Activated CD4-positive, alpha-beta T cell treated with anti-CD3 and anti-CD28 coated beads for 36 hours (primary cell): ENCODE results near the gene RAB39A. TPM values are rescaled to one million over a fixed set of nuclear protein-coding genes. Genes with fewer than 3 reads are reported as not detected.
"Not testable (repeated sequence)": the region's sequence is repeated elsewhere in the genome, so short reads cannot be mapped to it uniquely, and the experiment has no call there.

Experiments
- ATAC-seq: fragments of 200-7000 bp; cut with Tn5 transposase; one replicate; pipeline ENCODE4 v1.10.0; 2021; ENCODE audit warnings: mild to moderate bottlenecking, moderate library complexity
- CTCF ChIA-PET: fragments of 350-600 bp; sonication (Branson Sonifier 250); formaldehyde crosslinking; loops from one replicate; lab custom pipeline; 2021; ENCODE audit warnings: antibody characterized with exemption; lab: Charles Lee
- POLR2A ChIA-PET: fragments of 350-600 bp; sonication (Branson Sonifier 250); formaldehyde crosslinking; loops from one replicate; lab custom pipeline; 2021; ENCODE audit warnings: antibody characterized with exemption, inconsistent platforms; lab: Charles Lee
- DNase-seq: peaks from one replicate; pipeline ENCODE4 v3.0.0-alpha.2; 2020
- H3K27ac Mint-ChIP-seq: one replicate; pipeline ENCODE4 v1.8.0; 2021; ENCODE audit warnings: mixed read lengths
- H3K27me3 Mint-ChIP-seq: one replicate; pipeline ENCODE4 v1.8.0; 2021; ENCODE audit warnings: mixed read lengths
- H3K36me3 Mint-ChIP-seq: one replicate; pipeline ENCODE4 v1.8.0; 2021; ENCODE audit warnings: low read depth, mixed read lengths
- H3K4me1 Mint-ChIP-seq: one replicate; pipeline ENCODE4 v1.8.0; 2021; ENCODE audit warnings: mixed read lengths
- H3K4me3 Mint-ChIP-seq: one replicate; pipeline ENCODE4 v1.8.0; 2021; ENCODE audit warnings: mild to moderate bottlenecking, moderate library complexity, mixed read lengths
- H3K9me3 Mint-ChIP-seq: one replicate; pipeline ENCODE4 v1.8.0; 2021; ENCODE audit warnings: low read depth, mixed read lengths
- intact Hi-C, 2 experiments: fragments of 100-400 bp; cut with DNase I in 1 of 2; cut with micrococcal nuclease in 1 of 2; formaldehyde crosslinking; loops; one replicate each; pipeline versions ENCODE4 v1.14.2 to v1.15.1; 2022 to 2024; cut with DNase I, micrococcal nuclease
- total RNA-seq, 2 experiments: library from RNA; stranded (reverse); gene quantifications; one replicate each; pipeline ENCODE4 v1.2.3, GENCODE V29; 2021

The RAB39A gene
- total RNA-seq, 2 experiments from 2014 or later = 0.12 to 0.16 TPM

DNA sequence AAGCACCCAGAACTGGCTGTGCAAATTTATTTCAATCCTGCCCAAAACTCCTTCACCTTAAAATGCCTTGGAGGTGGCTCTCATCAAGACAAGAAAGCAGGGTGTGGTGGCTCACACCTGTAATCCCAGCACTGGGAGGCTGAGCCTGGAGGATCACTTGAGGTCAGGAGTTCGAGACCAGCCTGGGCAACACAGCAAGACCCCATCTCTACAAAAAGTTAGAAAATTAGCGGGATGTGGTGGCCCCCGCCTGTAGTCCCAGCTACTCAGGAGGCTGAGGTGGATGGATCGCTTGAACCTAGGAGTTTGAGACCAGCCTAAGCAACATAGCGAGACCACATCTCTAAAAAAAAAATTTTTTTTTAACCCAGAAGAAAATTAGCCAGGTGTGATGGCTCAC, 689 bp upstream of the RAB39A start:
- no peak for DNase-seq
- CTCF ChIA-PET = interaction anchor here (1.0 kb wide), 1 partner anchor 10 kb away, joined by 4 read pairs; no protein-coding TSS in a partner anchor
- Mint-ChIP-seq H3K4me1 (peaks cover 12% of the 10 kb centered on the region), H3K9me3 (no peaks in the 10 kb centered on the region), H3K4me3 (peak overlapping the region; percentile 54), H3K27me3 (peaks cover 45% of the 10 kb centered on the region), H3K36me3 (no peaks in the 10 kb centered on the region), H3K27ac (no peak overlapping the region)
- intact Hi-C loops = no loop called here
- ATAC-seq = no peak
- POLR2A ChIA-PET = no interaction called here

- ChIA-PET POLR2A (no interaction called here), CTCF (no interaction called here)
- intact Hi-C loops = loop anchor here in 1 of 2 experiments (1.0 kb wide), 2 partner anchors 71 to 80 kb away; partner anchors contain the start of gene SLC35F2
- DNase-seq = peak; percentile 19
- Mint-ChIP-seq H3K4me1 (peaks cover 12% of the 10 kb centered on the region), H3K27ac (no peak overlapping the region), H3K36me3 (no peaks in the 10 kb centered on the region), H3K9me3 (no peaks in the 10 kb centered on the region), H3K4me3 (peak overlapping the region; percentile 61), H3K27me3 (peaks cover 38% of the 10 kb centered on the region)
- ATAC-seq = no peak
Measured at GRCh38 chr11:107928767-107929507, 689 bp downstream of the RAB39A start.

DNA sequence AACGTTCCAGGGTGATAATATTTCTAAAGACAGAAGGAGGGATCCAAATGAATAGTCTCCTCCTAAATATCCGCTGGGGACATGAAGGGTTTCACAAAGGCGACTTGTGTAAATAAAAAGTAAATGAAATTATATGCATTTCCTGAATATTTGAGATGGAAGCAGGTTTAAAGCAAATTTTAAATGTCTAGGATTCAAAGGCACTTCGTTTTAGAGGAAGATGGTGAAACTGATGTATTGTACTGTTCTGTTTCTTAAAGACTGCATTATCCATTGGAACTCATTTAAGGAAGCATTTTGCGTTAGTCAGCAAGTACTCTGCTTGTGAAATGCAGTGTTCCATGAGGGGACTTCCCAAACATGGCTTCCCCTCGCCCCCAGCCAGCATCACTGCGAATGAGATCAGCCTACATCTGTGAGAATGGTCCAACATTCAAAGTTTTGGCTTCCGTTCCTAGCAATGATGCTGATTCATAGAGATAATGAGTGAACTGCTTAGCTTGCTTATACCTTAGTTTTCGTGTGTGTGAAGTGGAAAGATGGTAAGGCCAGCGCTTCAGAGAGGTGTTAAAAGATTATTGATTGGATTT, 1.5 kb downstream of the RAB39A start:
- H3K4me1 Mint-ChIP-seq = peaks cover 12% of the 10 kb centered on the region
- ChIA-PET CTCF (no interaction called here), POLR2A (no interaction called here)
- peaks cover 34% of the 10 kb centered on the region for H3K27me3 Mint-ChIP-seq
- no peak overlapping the region for H3K27ac Mint-ChIP-seq
- intact Hi-C loops = no loop called here
- no peaks in the 10 kb centered on the region for H3K36me3 Mint-ChIP-seq
- H3K4me3 Mint-ChIP-seq = no peak overlapping the region
- DNase-seq = peak; percentile 29
- no peaks in the 10 kb centered on the region for H3K9me3 Mint-ChIP-seq
- no peak for ATAC-seq

DNA sequence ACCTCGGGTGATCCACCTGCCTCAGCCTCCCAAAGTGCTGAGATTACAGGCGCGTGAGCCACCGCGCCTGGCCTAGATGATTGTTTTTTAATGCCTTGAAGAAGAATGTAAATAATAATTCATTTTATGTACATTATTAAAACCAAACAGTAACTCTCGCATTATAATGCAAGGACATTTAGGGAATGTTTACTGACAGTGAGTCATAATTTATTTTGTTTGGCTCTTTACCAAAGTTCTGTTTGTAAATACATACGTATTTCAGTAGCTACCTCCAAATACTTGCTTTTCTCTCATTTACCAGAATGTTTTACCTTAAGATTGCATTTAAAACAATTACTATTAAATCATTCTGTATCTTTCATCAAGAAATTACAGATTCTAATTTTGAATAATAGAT, 3.0 kb downstream of the RAB39A start:
- no peak overlapping the region for H3K27ac Mint-ChIP-seq
- no peak for DNase-seq
- CTCF ChIA-PET = interaction anchor here (0.6 to 1.0 kb wide), 2 partner anchors 14 to 347 kb away, joined by 3 to 4 read pairs; no protein-coding TSS in a partner anchor
- H3K4me1 Mint-ChIP-seq = peaks cover 12% of the 10 kb centered on the region
- ATAC-seq = no peak
- no peaks in the 10 kb centered on the region for H3K36me3 Mint-ChIP-seq
- H3K27me3 Mint-ChIP-seq = peaks cover 27% of the 10 kb centered on the region
- POLR2A ChIA-PET = no interaction called here
- H3K4me3 Mint-ChIP-seq = no peak overlapping the region
- H3K9me3 Mint-ChIP-seq = no peaks in the 10 kb centered on the region
- intact Hi-C loops = no loop called here

DNA sequence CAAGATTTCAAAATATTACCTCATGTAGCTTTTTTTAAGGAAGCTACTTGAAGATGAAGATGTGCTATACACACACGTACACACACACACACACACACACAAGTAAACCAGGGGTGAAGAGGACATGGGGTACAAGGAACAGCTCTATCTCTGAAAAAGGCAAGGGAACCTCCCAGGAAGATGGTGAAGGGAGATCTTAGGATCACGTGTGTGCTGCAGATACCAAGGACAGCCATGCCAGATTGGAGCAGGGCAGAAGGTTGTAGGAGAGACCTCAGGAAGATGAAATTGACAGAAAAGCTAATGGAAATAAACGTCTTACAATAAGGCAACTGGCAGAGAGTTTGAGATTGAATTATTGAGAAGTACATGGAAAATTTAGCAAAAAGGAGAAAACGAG, 19.7 kb downstream of the RAB39A start:
- DNase-seq = no peak
- CTCF ChIA-PET = no interaction called here
- Mint-ChIP-seq H3K4me1 (no peaks in the 10 kb centered on the region), H3K4me3 (no peak overlapping the region), H3K36me3 (no peaks in the 10 kb centered on the region), H3K9me3 (no peaks in the 10 kb centered on the region), H3K27me3 (peaks cover 5% of the 10 kb centered on the region), H3K27ac (no peak overlapping the region)
- ATAC-seq = no peak
- intact Hi-C loops = no loop called here
- POLR2A ChIA-PET = no interaction called here

- H3K27me3 Mint-ChIP-seq, H3K4me1 Mint-ChIP-seq, H3K27ac Mint-ChIP-seq, H3K4me3 Mint-ChIP-seq, POLR2A ChIA-PET, intact Hi-C loops, H3K36me3 Mint-ChIP-seq, H3K9me3 Mint-ChIP-seq, CTCF ChIA-PET, ATAC-seq, DNase-seq: not testable (repeated sequence)
Measured at GRCh38 chr11:107948328-107948727, 20.1 kb downstream of the RAB39A start.

DNA sequence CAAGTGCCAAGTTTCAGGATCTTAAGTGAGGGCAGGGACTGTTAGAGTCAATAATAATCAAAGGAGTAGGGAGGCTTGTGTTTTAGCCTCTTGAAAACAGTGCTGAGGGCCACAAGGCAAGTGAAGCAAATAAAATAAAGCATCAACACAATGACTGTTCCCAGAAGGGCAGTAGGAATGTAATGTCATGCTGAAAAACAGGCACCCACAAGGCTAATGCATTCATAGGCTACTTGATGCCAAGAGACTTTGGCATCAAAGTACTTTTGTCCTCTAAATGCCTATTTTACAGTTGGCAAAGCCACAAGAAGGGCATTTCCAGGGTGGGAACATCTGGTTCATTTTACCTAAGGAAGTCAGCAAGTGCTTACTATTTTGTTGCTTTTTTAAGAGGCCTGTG, 22.9 kb downstream of the RAB39A start:
- DNase-seq = no peak

DNA sequence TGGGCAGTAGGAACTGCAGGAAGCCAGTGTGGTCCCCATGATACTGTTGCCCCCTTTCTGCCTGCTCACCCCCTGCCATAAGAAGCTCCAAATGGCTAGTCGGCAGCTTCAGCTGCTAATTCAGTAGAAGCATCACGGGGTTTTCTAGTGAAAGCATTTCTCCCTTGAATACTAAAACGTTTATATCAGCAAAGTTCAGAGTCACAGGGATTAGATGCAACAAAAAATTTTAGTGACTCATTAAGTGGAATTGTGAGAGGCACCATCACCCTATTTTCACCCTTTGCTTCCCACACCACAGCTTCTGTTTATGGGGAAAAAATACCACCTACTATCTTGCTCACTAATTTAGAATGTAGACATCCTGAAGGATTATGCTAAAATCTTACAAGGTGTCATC, 25.2 kb downstream of the RAB39A start:
- intact Hi-C loops = no loop called here
- H3K27me3 Mint-ChIP-seq = peaks cover 13% of the 10 kb centered on the region
- ChIA-PET POLR2A (no interaction called here), CTCF (interaction anchor here (1.2 kb wide), 1 partner anchor 11 kb away, joined by 3 read pairs; no protein-coding TSS in a partner anchor)
- H3K4me1 Mint-ChIP-seq = no peaks in the 10 kb centered on the region
- no peaks in the 10 kb centered on the region for H3K36me3 Mint-ChIP-seq
- no peak overlapping the region for H3K4me3 Mint-ChIP-seq
- H3K27ac Mint-ChIP-seq = no peak overlapping the region
- ATAC-seq (no peak), DNase-seq (no peak)
- H3K9me3 Mint-ChIP-seq = no peaks in the 10 kb centered on the region

More for the DNA sequence above, 22.9 kb downstream of the RAB39A start:
- Mint-ChIP-seq H3K27me3 (peaks cover 5% of the 10 kb centered on the region), H3K9me3 (no peaks in the 10 kb centered on the region), H3K36me3 (no peaks in the 10 kb centered on the region), H3K27ac (no peak overlapping the region), H3K4me3 (no peak overlapping the region), H3K4me1 (no peaks in the 10 kb centered on the region)
- ChIA-PET POLR2A (no interaction called here), CTCF (no interaction called here)
- intact Hi-C loops = no loop called here
- no peak for ATAC-seq

DNA sequence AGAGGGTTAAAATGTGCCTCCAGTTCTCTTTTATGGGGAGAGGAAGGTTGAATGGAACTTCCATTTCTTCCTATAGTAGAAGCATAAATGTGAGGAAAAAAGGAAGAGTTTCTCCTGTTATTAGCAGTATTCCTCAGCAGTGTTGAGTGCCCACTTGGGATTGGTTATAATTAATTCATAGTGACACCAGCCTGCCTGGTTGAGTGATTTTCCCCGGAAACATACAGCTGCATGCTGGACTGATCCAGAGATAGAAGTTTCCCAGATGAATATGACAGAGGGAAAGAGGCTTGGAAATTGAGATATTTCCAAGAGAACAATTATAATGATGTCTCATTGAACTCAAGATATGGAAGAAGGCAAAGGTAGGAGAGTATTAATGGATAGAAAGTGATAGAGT, 28.3 kb downstream of the RAB39A start:
- intact Hi-C loops = no loop called here
- no peaks in the 10 kb centered on the region for H3K9me3 Mint-ChIP-seq
- no peak overlapping the region for H3K27ac Mint-ChIP-seq
- CTCF ChIA-PET = no interaction called here
- H3K36me3 Mint-ChIP-seq = no peaks in the 10 kb centered on the region
- DNase-seq = no peak
- POLR2A ChIA-PET = no interaction called here
- H3K4me1 Mint-ChIP-seq = no peaks in the 10 kb centered on the region
- H3K4me3 Mint-ChIP-seq = no peak overlapping the region
- peaks cover 13% of the 10 kb centered on the region for H3K27me3 Mint-ChIP-seq
- ATAC-seq = no peak

- no peak for ATAC-seq
- POLR2A ChIA-PET = no interaction called here
Measured at GRCh38 chr11:107957109-107957588, 28.9 kb downstream of the RAB39A start.

DNA sequence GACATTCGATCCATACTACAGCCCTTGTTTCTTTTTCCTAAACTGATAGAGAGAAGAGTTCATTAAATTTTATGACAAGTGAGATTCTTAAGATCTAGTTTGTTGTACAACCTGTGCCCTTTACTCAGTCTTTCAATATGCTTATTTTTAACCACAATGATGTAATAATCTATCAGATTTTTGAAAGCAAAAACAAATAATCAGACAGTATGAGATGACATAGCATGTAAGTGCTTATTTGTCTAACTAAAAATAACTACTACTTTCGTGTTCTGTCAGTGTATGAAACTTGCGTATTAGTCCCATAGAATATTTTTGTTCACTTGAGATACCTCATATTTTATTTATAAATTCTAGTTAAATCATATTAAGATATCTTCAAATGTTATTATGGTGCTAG, 33.2 kb downstream of the RAB39A start:
- Mint-ChIP-seq H3K4me3 (no peak overlapping the region), H3K9me3 (no peaks in the 10 kb centered on the region), H3K4me1 (no peaks in the 10 kb centered on the region), H3K27ac (no peak overlapping the region), H3K36me3 (no peaks in the 10 kb centered on the region), H3K27me3 (peaks cover 12% of the 10 kb centered on the region)
- no peak for DNase-seq
- CTCF ChIA-PET = no interaction called here
- POLR2A ChIA-PET = no interaction called here
- intact Hi-C loops = no loop called here
- no peak for ATAC-seq

More at GRCh38 chr11:107957109-107957588, 28.9 kb downstream of the RAB39A start:
- Mint-ChIP-seq H3K4me3 (no peak overlapping the region), H3K27ac (no peak overlapping the region), H3K27me3 (peaks cover 17% of the 10 kb centered on the region), H3K36me3 (no peaks in the 10 kb centered on the region), H3K4me1 (no peaks in the 10 kb centered on the region), H3K9me3 (no peaks in the 10 kb centered on the region)
- intact Hi-C loops = no loop called here
- CTCF ChIA-PET = interaction anchor here (0.6 to 1.9 kb wide), 3 partner anchors 16 to 365 kb away, joined by 3 to 4 read pairs (median 3); no protein-coding TSS in a partner anchor
- DNase-seq = no peak

DNA sequence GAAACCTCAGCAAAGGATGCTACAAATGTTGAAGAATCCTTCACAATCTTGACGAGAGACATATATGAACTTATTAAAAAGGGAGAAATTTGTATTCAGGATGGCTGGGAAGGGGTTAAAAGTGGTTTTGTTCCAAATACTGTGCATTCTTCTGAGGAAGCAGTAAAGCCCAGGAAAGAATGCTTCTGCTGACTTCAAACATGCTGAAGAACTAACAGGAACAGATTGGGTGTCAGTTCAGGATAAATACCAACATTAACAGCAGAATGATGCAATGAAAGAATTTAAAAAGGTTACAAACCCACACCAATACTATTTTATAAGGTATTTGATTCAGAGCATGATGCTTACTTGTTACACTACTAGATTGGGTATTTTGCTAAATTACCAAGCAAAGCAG, 33.9 kb downstream of the RAB39A start:
- peaks cover 7% of the 10 kb centered on the region for H3K27me3 Mint-ChIP-seq
- H3K27ac Mint-ChIP-seq = no peak overlapping the region
- ChIA-PET CTCF (no interaction called here), POLR2A (no interaction called here)
- no peak overlapping the region for H3K4me3 Mint-ChIP-seq
- H3K4me1 Mint-ChIP-seq = no peaks in the 10 kb centered on the region
- H3K36me3 Mint-ChIP-seq = no peaks in the 10 kb centered on the region
- DNase-seq (no peak), ATAC-seq (no peak)
- H3K9me3 Mint-ChIP-seq = no peaks in the 10 kb centered on the region
- intact Hi-C loops = no loop called here
